Hindlimb muscle (tissue), 1 donor: ENCODE measurements around the gene EPS8L3. TPM values are rescaled to one million over a fixed set of nuclear protein-coding genes. Genes with fewer than 3 reads are reported as not detected.
"Not testable (repeated sequence)": the region's sequence is repeated elsewhere in the genome, so short reads cannot be mapped to it uniquely, and the experiment has no call there.

Experiments used
- DNase-seq: peaks from one replicate; pipeline ENCODE4 v3.0.0-alpha.2; 2013
- polyA plus RNA-seq: library from polyadenylated mRNA; unstranded; fragments of 120-200 nt; gene quantifications from one replicate; pipeline ENCODE4 v1.2.1, GENCODE V29; 2013; ENCODE audit not compliant: insufficient read length

EPS8L3 gene
- polyA plus RNA-seq, 1 donor = 0.34 TPM

- no peak for DNase-seq
Measured at GRCh38 chr1:109777980-109778625, 14.4 kb upstream of the EPS8L3 start.

- DNase-seq = no peak
Measured at GRCh38 chr1:109777436-109777835, 13.7 kb upstream of the EPS8L3 start.

- DNase-seq = peak; percentile 76
Measured at GRCh38 chr1:109776911-109777310, 13.2 kb upstream of the EPS8L3 start.

GRCh38 chr1:109776206-109776835 lies 12.6 kb upstream of the EPS8L3 start:
- DNase-seq = no peak

- DNase-seq = no peak
Measured at GRCh38 chr1:109775398-109775797, 11.7 kb upstream of the EPS8L3 start.

- DNase-seq = no peak
Measured at GRCh38 chr1:109773900-109774485, 10.3 kb upstream of the EPS8L3 start.

GRCh38 chr1:109773203-109773899 lies 9.6 kb upstream of the EPS8L3 start:
- DNase-seq = peak; percentile 81

GRCh38 chr1:109772658-109773202 lies 9.0 kb upstream of the EPS8L3 start:
- DNase-seq = no peak

- DNase-seq = no peak
Measured at GRCh38 chr1:109771712-109772657, 8.3 kb upstream of the EPS8L3 start.

GRCh38 chr1:109770331-109771095 lies 6.8 kb upstream of the EPS8L3 start:
- DNase-seq = no peak

GRCh38 chr1:109769330-109770078 lies 5.8 kb upstream of the EPS8L3 start:
- no peak for DNase-seq

- no peak for DNase-seq
Measured at GRCh38 chr1:109768820-109769219, 5.1 kb upstream of the EPS8L3 start.

- DNase-seq = no peak
Measured at GRCh38 chr1:109768335-109768650, 4.6 kb upstream of the EPS8L3 start.

- no peak for DNase-seq
Measured at GRCh38 chr1:109767637-109768334, 4.1 kb upstream of the EPS8L3 start.

- DNase-seq = not testable (repeated sequence)
Measured at GRCh38 chr1:109766991-109767636, 3.4 kb upstream of the EPS8L3 start.

GRCh38 chr1:109765896-109766615 lies 2.3 kb upstream of the EPS8L3 start:
- DNase-seq = no peak

- DNase-seq = no peak
Measured at GRCh38 chr1:109765483-109765815, 1.7 kb upstream of the EPS8L3 start.

GRCh38 chr1:109764561-109765482 lies 1.1 kb upstream of the EPS8L3 start:
- no peak for DNase-seq
